Heart left ventricle (tissue), 16 donors: ENCODE data around the gene IRAK2. TPM values are rescaled to one million over a fixed set of nuclear protein-coding genes. Genes with fewer than 3 reads are reported as not detected.

ENCODE experiments used
- ATAC-seq, 4 donors: fragments of 200-7000 bp; cut with Tn5 transposase; one replicate each; pipeline ENCODE4 v1.9.1; 2020 to 2022; ENCODE audit warnings: moderate library complexity in 4 of 4, mild to moderate bottlenecking in 3 of 4, moderate number of reproducible peaks in 1 of 4
- DNase-seq, 5 donors: peaks; one replicate each; pipeline ENCODE4 v3.0.0-alpha.2; 2020
- H3K27ac ChIP-seq, 12 donors: fragments of 200-600 bp; sonication (generic) in 4 of 12; one replicate each; pipeline versions ENCODE4 v1.5.0 to v1.8.0; 2016 to 2022; ENCODE audit warnings: mild to moderate bottlenecking in 2 of 12
- H3K27me3 ChIP-seq, 9 donors: fragments of 200-600 bp; sonication (generic) in 2 of 9; one replicate each; pipeline versions ENCODE4 v1.5.1 to v1.8.0; 2016 to 2022; ENCODE audit warnings: mild to moderate bottlenecking in 3 of 9
- H3K36me3 ChIP-seq, 9 donors: fragments of 200-600 bp; sonication (generic) in 2 of 9; one replicate each; pipeline versions ENCODE4 v1.5.0 to v1.8.0; 2018 to 2022; ENCODE audit warnings: mild to moderate bottlenecking in 2 of 9
- H3K4me1 ChIP-seq, 12 donors: fragments of 200-600 bp; sonication (generic) in 4 of 12; one replicate each; pipeline versions ENCODE4 v1.5.0 to v1.8.0; 2016 to 2022; ENCODE audit warnings: mild to moderate bottlenecking in 3 of 12
- H3K4me3 ChIP-seq, 12 donors: fragments of 200-600 bp; sonication (generic) in 4 of 12; one replicate each; pipeline versions ENCODE4 v1.5.0 to v1.8.0; 2017 to 2022; ENCODE audit warnings: mild to moderate bottlenecking in 9 of 12, moderate library complexity in 4 of 12
- H3K9me3 ChIP-seq, 12 donors: fragments of 200-600 bp; sonication (generic) in 4 of 12; one replicate each; pipeline versions ENCODE4 v1.5.0 to v1.8.0; 2016 to 2022; ENCODE audit warnings: mild to moderate bottlenecking in 1 of 12
- POLR2A ChIP-seq, 2 donors: fragments of 450-650 bp; IDR thresholded peaks; one replicate each; pipeline ENCODE4 v1.6.1; 2017; ENCODE audit warnings: antibody characterized with exemption in 2 of 2, mild to moderate bottlenecking in 2 of 2, moderate library complexity in 2 of 2
- WGBS, 4 donors: extraction: QIAGEN DNeasy Blood & Tissue Kit in 2 of 4; methylation state at CpG; one replicate each; pipeline versions ENCODE4 v1.1.5 to v1.1.7; 2013 to 2018; 5-methylcytosine and 5-hydroxymethylcytosine counted together
- intact Hi-C, 10 donors: fragments of 100-400 bp; cut with DNase I; formaldehyde crosslinking; loops; one replicate each; pipeline versions ENCODE4 v1.11.1 to v1.14.2; 2022
- polyA plus RNA-seq, 2 donors: library from polyadenylated mRNA; stranded (reverse); fragments of 200-250 nt; gene quantifications; one replicate each; pipeline ENCODE4 v1.2.3, GENCODE V29; 2013
- total RNA-seq, 9 donors: library from RNA; depleted of rRNA in 2 of 9; stranded (reverse); fragments of >200 nt in 2 of 9; fragmentation: NEBNext Ultra II Directional in 3 of 9; extraction: Animal tissue kit (Norgen Biotek cat#: 25700) in 3 of 9; gene quantifications; one replicate each; pipeline versions ENCODE4 v1.1.0 to v1.2.4, GENCODE V29; 2016 to 2023
- TF ChIP-seq, protein P1 (sequence below), 12 donors: fragments of 200-600 bp; sonication (generic) in 4 of 12; IDR thresholded peaks; one replicate each; pipeline versions ENCODE4 v1.5.0 to v1.8.0; 2018 to 2022; ENCODE audit warnings: antibody characterized with exemption in 12 of 12, mild to moderate bottlenecking in 5 of 12
- donor health status: ischemic (EF 13 %, LVEDD 7.1; RV severe dilation, severe dysfunction).
- donor health status: healthy with polysubstance abuse.
- donor health status: DM: no; HTN: yes; CAD: no.
- donor health status: DM: no; HTN: no; CAD: no.
- donor health status: ischemic (EF 25% LVEDD 6.9; RV normal size, moderate dysfunction).
- donor health status: ischemic (EF 25% LVEDD 5.7; RV mildly dilated, moderate dysfunction).
- donor health status: healthy.
- donor health status: DM: yes; HTN: yes; CAD: no.
- donor health status: ischemic (EF 35%, LVEDD 5.7; RV mildly dilated, moderate dysfunction).
- donor health status: nonischemic (EF 11% LVEDD 7.7; RV severe dilation, severe dysfunction).
- donor health status: DM: yes; HTN: yes; CAD: no.
- donor health status: PGD.
- donor health status: ischemic (EF 29% LVEDD 5.4; RV normal size, mild dysfunction).
- donor health status: nonischemic (EF 23%, LVEDD 6.1; RV moderate dilation, normal function).

IRAK2 gene
- total and polyA plus RNA-seq, 11 donors = 0.46 to 6.3 (median 1.4) TPM

DNA sequence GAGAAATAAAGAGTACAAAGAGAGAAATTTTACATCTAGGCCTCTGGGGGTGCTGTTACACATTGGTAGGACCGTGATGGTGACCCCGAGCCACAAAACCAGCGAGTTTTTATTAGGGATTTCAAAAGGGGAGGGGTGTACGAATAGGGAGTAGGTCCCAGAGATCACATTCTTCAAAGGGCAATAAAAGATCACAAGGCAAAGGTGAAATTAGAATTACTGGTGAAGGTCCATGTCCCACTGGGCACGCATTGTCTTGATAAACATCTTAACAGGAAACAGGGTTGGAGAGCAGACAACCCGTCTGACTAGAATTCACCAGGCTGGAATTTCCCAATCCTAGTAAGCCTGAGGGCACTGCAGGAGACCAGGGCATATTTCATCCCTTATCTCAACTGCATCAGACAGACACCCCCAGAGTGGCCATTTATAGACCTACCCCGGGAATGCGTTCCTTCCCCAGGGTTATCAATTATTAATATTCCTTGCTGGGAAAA lies 4.3 kb downstream of the IRAK2 start:
- Histone ChIP-seq H3K9me3 (peaks cover 0 to 11% (median 2%) of the 10 kb centered on the region in 12 donors), H3K4me3 (no peak overlapping the region), H3K4me1 (peaks cover 0 to 39% (median 5%) of the 10 kb centered on the region in 12 donors), H3K27me3 (no peaks in the 10 kb centered on the region), H3K27ac (no peak overlapping the region), H3K36me3 (no peaks in the 10 kb centered on the region)
- no peak for ATAC-seq
- no peak for TF ChIP-seq POLR2A (IDR thresholded peaks at IDR 0.05)
- TF ChIP-seq, protein P1, sequence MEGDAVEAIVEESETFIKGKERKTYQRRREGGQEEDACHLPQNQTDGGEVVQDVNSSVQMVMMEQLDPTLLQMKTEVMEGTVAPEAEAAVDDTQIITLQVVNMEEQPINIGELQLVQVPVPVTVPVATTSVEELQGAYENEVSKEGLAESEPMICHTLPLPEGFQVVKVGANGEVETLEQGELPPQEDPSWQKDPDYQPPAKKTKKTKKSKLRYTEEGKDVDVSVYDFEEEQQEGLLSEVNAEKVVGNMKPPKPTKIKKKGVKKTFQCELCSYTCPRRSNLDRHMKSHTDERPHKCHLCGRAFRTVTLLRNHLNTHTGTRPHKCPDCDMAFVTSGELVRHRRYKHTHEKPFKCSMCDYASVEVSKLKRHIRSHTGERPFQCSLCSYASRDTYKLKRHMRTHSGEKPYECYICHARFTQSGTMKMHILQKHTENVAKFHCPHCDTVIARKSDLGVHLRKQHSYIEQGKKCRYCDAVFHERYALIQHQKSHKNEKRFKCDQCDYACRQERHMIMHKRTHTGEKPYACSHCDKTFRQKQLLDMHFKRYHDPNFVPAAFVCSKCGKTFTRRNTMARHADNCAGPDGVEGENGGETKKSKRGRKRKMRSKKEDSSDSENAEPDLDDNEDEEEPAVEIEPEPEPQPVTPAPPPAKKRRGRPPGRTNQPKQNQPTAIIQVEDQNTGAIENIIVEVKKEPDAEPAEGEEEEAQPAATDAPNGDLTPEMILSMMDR (IDR thresholded peaks at IDR 0.05) = no peak
- no peak for DNase-seq
- intact Hi-C loops = loop anchor here in 3 of 10 donors (5.0 to 10.0 kb wide), 2 partner anchors 53 to 56 kb away; no protein-coding TSS in a partner anchor
- WGBS, 4 donors = 74 to 83% (median 78%) methylated on average over 8 of the region's 8 CpGs

DNA sequence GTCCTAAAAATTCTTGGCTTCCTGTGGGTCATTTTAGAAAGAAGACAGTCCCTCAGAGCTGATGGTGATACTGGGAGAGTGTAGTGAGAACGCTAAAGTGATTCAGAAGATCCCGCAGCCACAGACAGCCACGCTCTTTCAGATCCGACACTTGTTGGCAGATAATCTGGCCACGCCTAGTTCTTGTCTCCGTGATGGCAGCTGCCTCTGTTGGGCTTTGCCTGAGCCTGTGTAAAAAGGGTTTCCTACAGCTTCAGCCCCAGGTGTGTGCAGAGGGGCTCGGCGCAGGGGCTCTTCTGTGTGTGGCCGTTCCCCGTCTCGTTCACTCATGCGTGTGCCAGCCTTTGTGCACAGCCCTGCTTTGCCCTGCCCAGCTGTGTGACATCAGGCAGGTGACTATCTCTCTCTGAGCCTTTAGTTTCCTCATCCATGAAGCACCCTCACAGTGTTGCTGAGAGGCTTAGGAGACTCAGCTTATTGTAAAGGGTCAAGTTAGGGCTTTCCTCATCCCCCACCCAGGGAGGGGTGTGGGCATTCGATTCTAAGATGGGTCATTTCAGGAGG lies 6.3 kb downstream of the IRAK2 start:
- TF ChIP-seq POLR2A (IDR thresholded peaks at IDR 0.05) = no peak
- TF ChIP-seq, protein P1 (IDR thresholded peaks at IDR 0.05) = no peak
- H3K36me3 ChIP-seq = no peaks in the 10 kb centered on the region
- no peaks in the 10 kb centered on the region for H3K27me3 ChIP-seq
- no peak overlapping the region for H3K27ac ChIP-seq
- H3K4me1 ChIP-seq = peaks cover 0 to 36% (median 2%) of the 10 kb centered on the region in 12 donors
- intact Hi-C loops = no loop called here
- ATAC-seq (no peak), DNase-seq (no peak)
- H3K9me3 ChIP-seq = peaks cover 0 to 11% (median 2%) of the 10 kb centered on the region in 12 donors
- WGBS, 4 donors = 83 to 93% (median 88%) methylated on average over 13 of the region's 13 CpGs
- no peak overlapping the region for H3K4me3 ChIP-seq

DNA sequence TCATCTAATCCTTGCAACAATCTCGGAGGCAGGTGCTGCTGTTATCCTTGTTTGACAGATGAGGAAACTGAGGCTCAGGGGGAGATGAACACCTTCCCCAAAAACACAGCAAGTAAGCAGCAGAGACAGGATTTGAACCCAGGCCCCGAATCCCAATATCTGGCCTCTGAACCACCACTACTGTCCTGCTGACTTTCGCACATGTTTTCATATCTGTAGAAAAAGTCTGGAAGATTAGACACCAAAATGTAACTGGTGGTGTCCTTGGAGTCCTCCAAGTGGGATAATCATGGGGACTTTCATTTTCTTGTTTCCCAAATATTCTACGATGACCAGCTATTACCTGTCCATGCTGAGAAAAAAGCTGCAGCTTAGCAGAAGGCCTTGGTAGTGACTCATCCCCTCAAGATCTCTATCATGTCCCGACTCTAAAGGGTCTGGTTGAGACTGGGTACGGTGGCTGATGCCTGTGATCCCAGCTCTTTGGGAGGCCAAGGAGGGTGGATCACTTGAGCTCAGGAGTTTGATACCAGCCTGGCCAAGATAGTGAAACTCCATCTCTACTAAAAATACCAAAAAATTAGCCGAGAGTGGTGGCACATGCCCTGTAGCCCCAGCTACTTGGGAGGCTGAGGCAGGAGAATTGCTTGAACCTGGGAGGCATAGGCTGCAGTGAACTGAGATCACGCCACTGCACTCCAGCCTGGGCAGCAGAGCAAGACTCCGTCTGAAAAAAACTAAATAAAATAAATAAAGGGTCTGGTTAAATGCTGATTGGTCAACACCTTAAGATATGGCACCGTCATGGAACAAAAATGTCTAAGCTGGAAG lies 8.6 kb downstream of the IRAK2 start:
- no peak for DNase-seq
- intact Hi-C loops = no loop called here
- 82 to 88% (median 85%) methylated on average over 10 of the region's 10 CpGs for WGBS, 4 donors

More for the DNA sequence above, 8.6 kb downstream of the IRAK2 start:
- Histone ChIP-seq H3K27me3 (no peaks in the 10 kb centered on the region), H3K4me3 (no peak overlapping the region), H3K4me1 (peaks cover 0 to 32% (median 2%) of the 10 kb centered on the region in 12 donors), H3K36me3 (peaks cover 0 to 10% (median 0%) of the 10 kb centered on the region in 9 donors), H3K9me3 (peaks cover 0 to 11% (median 2%) of the 10 kb centered on the region in 12 donors), H3K27ac (peak overlapping the region in 10 of 12 donors; percentile 18 to 90 (median 62))
- TF ChIP-seq, protein P1 (IDR thresholded peaks at IDR 0.05) = no peak
- no peak for TF ChIP-seq POLR2A (IDR thresholded peaks at IDR 0.05)
- no peak for ATAC-seq
